Trophoblast cell (in vitro differentiated cells and primary cell): ENCODE results near the gene CACNA1D.

Experiments
- DNase-seq, 2 donors: peaks; one replicate each; pipeline ENCODE4 v3.0.0-alpha.2; 2016
- H2AFZ ChIP-seq: 2 replicates; pipeline ENCODE4 v1.6.1; 2013; ENCODE audit warnings: low read length, moderate library complexity, mild to moderate bottlenecking; ENCODE audit not compliant: insufficient read depth, poor library complexity
- H2AK5ac ChIP-seq: 2 replicates; pipeline ENCODE4 v1.6.1; 2013; ENCODE audit warnings: mild to moderate bottlenecking, low read length
- H2BK120ac ChIP-seq: 2 replicates; pipeline ENCODE4 v1.6.1; 2013; ENCODE audit warnings: low read length, mild to moderate bottlenecking, moderate library complexity; ENCODE audit not compliant: insufficient read depth, poor library complexity
- H2BK12ac ChIP-seq: 2 replicates; pipeline ENCODE4 v1.6.1; 2013; ENCODE audit warnings: mild to moderate bottlenecking, low read length, moderate library complexity
- H2BK5ac ChIP-seq: 2 replicates; pipeline ENCODE4 v1.6.1; 2013; ENCODE audit warnings: low read length, low read depth, moderate library complexity, mild to moderate bottlenecking; ENCODE audit not compliant: poor library complexity
- H3K14ac ChIP-seq: 2 replicates; pipeline ENCODE4 v1.6.1; 2013; ENCODE audit warnings: mild to moderate bottlenecking, low read length
- H3K18ac ChIP-seq: 2 replicates; pipeline ENCODE4 v1.6.1; 2013; ENCODE audit warnings: mild to moderate bottlenecking, low read length
- H3K23ac ChIP-seq: 2 replicates; pipeline ENCODE4 v1.6.1; 2013; ENCODE audit warnings: low read length
- H3K27ac ChIP-seq: 2 replicates; pipeline ENCODE4 v1.5.1; 2013; ENCODE audit warnings: low read depth, mild to moderate bottlenecking, inconsistent platforms, low read length, moderate library complexity
- H3K27me3 ChIP-seq: 2 replicates; pipeline ENCODE4 v1.6.1; 2013; ENCODE audit warnings: inconsistent platforms, mild to moderate bottlenecking, low read length, moderate library complexity; ENCODE audit not compliant: insufficient read depth
- H3K36me3 ChIP-seq, 2 experiments: 1 replicate in 1 of 2; 2 replicates in 1 of 2; pipeline ENCODE4 v1.6.1; 2013; ENCODE audit warnings: low read length in 2 of 2, mild to moderate bottlenecking in 2 of 2, moderate library complexity in 1 of 2; ENCODE audit not compliant: insufficient read depth in 2 of 2, control insufficient read depth in 1 of 2
- H3K4ac ChIP-seq: 2 replicates; pipeline ENCODE4 v1.6.1; 2013; ENCODE audit warnings: low read depth, mild to moderate bottlenecking, low read length, moderate library complexity
- H3K4me1 ChIP-seq, 2 experiments: 1 replicate in 1 of 2; 2 replicates in 1 of 2; pipeline ENCODE4 v1.6.1; 2013; ENCODE audit warnings: low read length in 2 of 2, mild to moderate bottlenecking in 2 of 2, moderate library complexity in 1 of 2; ENCODE audit not compliant: insufficient read depth in 2 of 2, control insufficient read depth in 1 of 2
- H3K4me2 ChIP-seq: 2 replicates; pipeline ENCODE4 v1.6.1; 2013; ENCODE audit warnings: inconsistent platforms, mild to moderate bottlenecking, low read length, moderate library complexity
- H3K4me3 ChIP-seq: 2 replicates; pipeline ENCODE4 v1.5.1; 2013; ENCODE audit warnings: mild to moderate bottlenecking, low read depth, low read length, inconsistent platforms
- H3K79me1 ChIP-seq: one replicate; pipeline ENCODE4 v1.6.1; 2013; ENCODE audit warnings: low read length
- H3K79me2 ChIP-seq: 2 replicates; pipeline ENCODE4 v1.6.1; 2013; ENCODE audit warnings: low read length, mild to moderate bottlenecking; ENCODE audit not compliant: control insufficient read depth, insufficient read depth, poor library complexity
- H3K9ac ChIP-seq: 2 replicates; pipeline ENCODE4 v1.6.1; 2013; ENCODE audit warnings: mild to moderate bottlenecking, low read length
- H3K9me3 ChIP-seq: 2 replicates; pipeline ENCODE4 v1.6.1; 2013; ENCODE audit warnings: low read depth, mild to moderate bottlenecking, control low read depth, inconsistent platforms, low read length; ENCODE audit not compliant: insufficient read depth
- H4K12ac ChIP-seq: 2 replicates; pipeline ENCODE4 v1.6.1; 2013; ENCODE audit warnings: low read depth, mild to moderate bottlenecking, low read length, moderate library complexity
- H4K8ac ChIP-seq: 2 replicates; pipeline ENCODE4 v1.6.1; 2013; ENCODE audit warnings: low read depth, mild to moderate bottlenecking, low read length, moderate library complexity
- H4K91ac ChIP-seq: one replicate; pipeline ENCODE4 v1.6.1; 2013; ENCODE audit warnings: low read depth, mild to moderate bottlenecking, low read length, moderate library complexity
- WGBS: extraction: QIAGEN DNeasy Blood & Tissue Kit; methylation state at CpG from one replicate; pipeline ENCODE4 v1.1.7; 2013; ENCODE audit warnings: missing lambda C conversion rate; ENCODE audit not compliant: insufficient read length, insufficient coverage; ENCODE audit errors: extremely low coverage; 5-methylcytosine and 5-hydroxymethylcytosine counted together

The CACNA1D gene

DNA sequence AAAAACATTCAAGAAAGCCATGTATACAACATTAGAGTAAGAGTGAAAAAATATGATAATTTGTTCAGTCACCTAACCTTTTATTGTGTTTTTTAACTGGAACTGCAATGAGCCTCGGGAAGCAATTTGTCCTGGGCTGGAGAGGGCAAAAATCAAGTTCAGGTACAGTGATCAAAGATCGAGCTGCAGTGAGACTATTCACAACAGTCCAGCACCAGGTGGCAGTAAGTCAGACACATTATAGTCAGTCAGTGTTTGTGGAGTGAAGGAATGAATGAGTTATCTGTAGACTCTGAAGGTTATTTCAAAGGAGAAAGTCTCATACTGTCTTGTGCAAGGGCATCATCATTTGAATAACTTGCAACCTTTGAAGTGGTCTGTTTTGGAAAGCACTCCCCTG, 235.2 kb downstream of the CACNA1D start:
- H3K9ac ChIP-seq = no peak overlapping the region
- H2BK120ac ChIP-seq = no peak overlapping the region
- no peak overlapping the region for H2BK5ac ChIP-seq
- peak in 1 of 2 donors; percentile 25 for DNase-seq
- H3K9me3 ChIP-seq = no peaks in the 10 kb centered on the region
- no peak overlapping the region for H4K8ac ChIP-seq
- no peak overlapping the region for H3K4ac ChIP-seq
- no peak overlapping the region for H2AFZ ChIP-seq
- no peak overlapping the region for H3K14ac ChIP-seq
- no peak overlapping the region for H3K27ac ChIP-seq
- no peaks in the 10 kb centered on the region for H3K27me3 ChIP-seq
- H4K91ac ChIP-seq = no peak overlapping the region
- H3K18ac ChIP-seq = no peak overlapping the region
- H3K79me1 ChIP-seq = no peaks in the 10 kb centered on the region
- H2BK12ac ChIP-seq = no peak overlapping the region
- no peak overlapping the region for H3K23ac ChIP-seq
- no peaks in the 10 kb centered on the region for H3K4me1 ChIP-seq
- no peak overlapping the region for H3K4me3 ChIP-seq
- no peak overlapping the region for H3K4me2 ChIP-seq
- WGBS = no CpG with 5 or more reads among the region's 2 CpGs
- H3K36me3 ChIP-seq = no peaks in the 10 kb centered on the region
- H4K12ac ChIP-seq = no peak overlapping the region
- H3K79me2 ChIP-seq = no peaks in the 10 kb centered on the region
- H2AK5ac ChIP-seq = no peak overlapping the region

DNA sequence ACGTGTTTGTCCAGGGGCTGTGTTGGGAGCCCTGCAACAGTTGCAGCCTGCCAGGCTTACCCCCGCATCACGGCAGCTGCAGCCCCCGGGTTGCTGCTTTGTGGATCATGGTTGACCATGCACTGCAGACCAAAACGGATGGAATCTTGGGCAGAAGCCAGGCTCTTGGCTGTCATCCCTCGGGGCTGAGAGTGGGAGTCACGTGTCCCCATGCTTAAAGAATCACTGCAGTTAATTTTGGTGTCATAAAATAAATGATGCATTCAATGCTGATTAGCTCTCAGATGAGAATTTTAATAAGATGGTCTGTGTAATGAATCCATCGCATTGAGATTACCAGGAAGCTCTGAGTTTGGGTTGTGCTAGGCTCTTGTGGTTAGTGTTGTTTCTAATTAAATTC, 236.2 kb downstream of the CACNA1D start:
- Histone ChIP-seq H4K91ac (no peak overlapping the region), H3K4ac (no peak overlapping the region), H3K23ac (no peak overlapping the region), H3K4me1 (no peaks in the 10 kb centered on the region), H3K9ac (no peak overlapping the region), H2AK5ac (no peak overlapping the region), H4K8ac (no peak overlapping the region), H3K9me3 (no peaks in the 10 kb centered on the region), H3K36me3 (no peaks in the 10 kb centered on the region), H3K79me2 (no peaks in the 10 kb centered on the region), H2BK5ac (no peak overlapping the region), H3K4me2 (no peak overlapping the region), H2BK120ac (no peak overlapping the region), H2BK12ac (no peak overlapping the region), H3K4me3 (no peak overlapping the region), H3K79me1 (no peaks in the 10 kb centered on the region), H2AFZ (no peak overlapping the region), H4K12ac (no peak overlapping the region), H3K27me3 (no peaks in the 10 kb centered on the region), H3K18ac (no peak overlapping the region), H3K27ac (no peak overlapping the region), H3K14ac (no peak overlapping the region)
- no CpG with 5 or more reads among the region's 8 CpGs for WGBS
- DNase-seq = no peak

DNA sequence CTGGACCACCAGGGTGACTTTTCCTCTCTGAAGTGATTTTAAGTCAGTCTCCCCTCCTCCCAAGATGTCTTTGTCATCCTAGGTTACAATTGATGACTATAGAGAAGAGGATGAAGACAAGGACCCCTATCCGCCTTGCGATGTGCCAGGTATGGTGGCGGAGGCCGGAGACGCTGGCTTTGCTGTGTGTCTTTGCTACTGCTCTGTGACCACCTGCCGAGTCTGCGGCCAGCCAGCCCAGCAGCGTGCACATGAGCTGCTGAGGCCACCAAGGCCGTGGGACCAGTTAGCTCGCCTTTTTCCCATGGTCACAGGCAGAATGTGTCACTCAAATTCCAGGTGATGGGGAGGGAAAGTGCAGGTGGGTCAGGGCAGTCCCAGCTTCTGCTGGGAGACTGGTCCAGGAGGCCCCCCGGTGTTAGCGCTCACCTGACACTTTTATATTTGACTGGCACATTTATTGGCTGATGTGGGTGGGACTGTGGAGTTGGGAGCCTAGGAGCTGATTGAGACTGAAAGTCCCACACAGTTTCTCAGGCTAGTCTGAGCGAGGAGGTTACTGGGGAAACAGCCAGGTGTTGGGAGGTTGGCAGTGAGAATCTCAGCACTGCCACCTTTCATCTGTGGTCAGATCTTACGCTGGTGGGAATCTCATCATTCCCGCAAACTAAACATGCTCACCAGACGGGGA, 237.7 kb downstream of the CACNA1D start:
- Histone ChIP-seq H3K27me3 (no peaks in the 10 kb centered on the region), H3K79me1 (no peaks in the 10 kb centered on the region), H4K12ac (no peak overlapping the region), H3K23ac (no peak overlapping the region), H3K9ac (no peak overlapping the region), H2BK120ac (no peak overlapping the region), H2BK12ac (no peak overlapping the region), H3K36me3 (no peaks in the 10 kb centered on the region), H3K4me1 (no peaks in the 10 kb centered on the region), H3K4me3 (peak overlapping the region; percentile 10), H2AK5ac (no peak overlapping the region), H3K79me2 (no peaks in the 10 kb centered on the region), H3K27ac (no peak overlapping the region), H3K9me3 (no peaks in the 10 kb centered on the region), H3K4me2 (no peak overlapping the region), H2BK5ac (no peak overlapping the region), H4K8ac (no peak overlapping the region), H4K91ac (no peak overlapping the region), H3K18ac (no peak overlapping the region), H2AFZ (no peak overlapping the region), H3K4ac (no peak overlapping the region), H3K14ac (no peak overlapping the region)
- DNase-seq = no peak
- WGBS = no CpG with 5 or more reads among the region's 16 CpGs

DNA sequence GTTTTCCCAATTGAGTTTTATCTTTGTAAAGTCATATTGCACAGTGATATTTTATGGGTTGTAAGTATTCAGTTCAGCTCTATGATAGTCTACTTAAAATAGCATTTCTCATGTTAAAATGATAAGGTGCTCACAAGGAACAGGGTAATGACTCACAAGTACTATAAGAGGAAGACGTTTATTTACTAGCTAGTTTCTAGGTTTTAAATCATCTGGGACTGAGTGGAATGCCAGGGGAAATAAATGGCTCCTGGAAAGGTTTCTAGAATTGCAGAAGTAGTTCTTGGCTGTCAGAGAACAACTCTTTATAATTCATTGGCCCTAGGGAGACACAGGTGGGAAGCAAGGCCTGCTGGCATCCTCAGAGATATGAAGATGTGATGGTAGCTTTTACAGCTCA, 239.0 kb downstream of the CACNA1D start:
- H3K9me3 ChIP-seq = no peaks in the 10 kb centered on the region
- H2BK120ac ChIP-seq = no peak overlapping the region
- no peak overlapping the region for H2BK5ac ChIP-seq
- no peak overlapping the region for H3K18ac ChIP-seq
- no peaks in the 10 kb centered on the region for H3K36me3 ChIP-seq
- no peaks in the 10 kb centered on the region for H3K27me3 ChIP-seq
- no peak overlapping the region for H4K91ac ChIP-seq
- no peak overlapping the region for H2BK12ac ChIP-seq
- no peak overlapping the region for H2AK5ac ChIP-seq
- no peak for DNase-seq
- H3K4me2 ChIP-seq = no peak overlapping the region
- H3K14ac ChIP-seq = no peak overlapping the region
- H4K8ac ChIP-seq = no peak overlapping the region
- no CpG with 5 or more reads among the region's 1 CpG for WGBS
- H3K4me3 ChIP-seq = no peak overlapping the region
- no peaks in the 10 kb centered on the region for H3K79me2 ChIP-seq
- H2AFZ ChIP-seq = no peak overlapping the region
- H3K27ac ChIP-seq = no peak overlapping the region
- H3K79me1 ChIP-seq = no peaks in the 10 kb centered on the region
- no peak overlapping the region for H3K4ac ChIP-seq
- H3K9ac ChIP-seq = no peak overlapping the region
- H3K23ac ChIP-seq = no peak overlapping the region
- no peak overlapping the region for H4K12ac ChIP-seq
- no peaks in the 10 kb centered on the region for H3K4me1 ChIP-seq
